Stomach (tissue), 4 donors: Measurements from ENCODE around the gene IQGAP2.

Experiments
- EP300 ChIP-seq: sonication (generic); formaldehyde crosslinking; IDR thresholded peaks from one replicate; pipeline ENCODE4 v1.6.1; 2017; ENCODE audit warnings: antibody characterized with exemption
- TF ChIP-seq, protein P1 (sequence below), 7 experiments: fragments of 450-650 bp in 4 of 7; fragments of 200-600 bp in 3 of 7; sonication (generic) in 3 of 7; IDR thresholded peaks; one replicate each; pipeline ENCODE4 v1.5.1; 2016 to 2019; ENCODE audit warnings: antibody characterized with exemption in 7 of 7, control low read depth in 2 of 7, mild to moderate bottlenecking in 1 of 7

DNA sequence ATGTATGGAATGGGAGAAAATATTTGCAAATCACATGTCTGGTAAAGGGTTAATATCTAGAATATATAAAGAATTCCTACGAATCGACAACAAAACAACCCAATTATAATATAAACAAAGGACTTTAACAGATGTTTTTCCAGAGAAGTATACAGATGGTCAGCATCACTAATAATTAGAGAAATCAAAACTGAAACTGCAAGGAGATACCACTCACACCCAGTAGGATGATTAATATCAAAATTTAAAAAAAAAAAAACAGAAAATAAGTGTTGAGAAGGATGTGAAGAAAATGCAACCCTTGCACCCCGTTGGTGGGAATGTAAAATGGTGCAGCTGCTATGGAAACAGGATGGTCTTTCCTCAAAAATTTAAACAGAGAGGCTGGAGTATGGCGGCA is 278.2 kb downstream of the IQGAP2 start:
- TF ChIP-seq, protein P1, sequence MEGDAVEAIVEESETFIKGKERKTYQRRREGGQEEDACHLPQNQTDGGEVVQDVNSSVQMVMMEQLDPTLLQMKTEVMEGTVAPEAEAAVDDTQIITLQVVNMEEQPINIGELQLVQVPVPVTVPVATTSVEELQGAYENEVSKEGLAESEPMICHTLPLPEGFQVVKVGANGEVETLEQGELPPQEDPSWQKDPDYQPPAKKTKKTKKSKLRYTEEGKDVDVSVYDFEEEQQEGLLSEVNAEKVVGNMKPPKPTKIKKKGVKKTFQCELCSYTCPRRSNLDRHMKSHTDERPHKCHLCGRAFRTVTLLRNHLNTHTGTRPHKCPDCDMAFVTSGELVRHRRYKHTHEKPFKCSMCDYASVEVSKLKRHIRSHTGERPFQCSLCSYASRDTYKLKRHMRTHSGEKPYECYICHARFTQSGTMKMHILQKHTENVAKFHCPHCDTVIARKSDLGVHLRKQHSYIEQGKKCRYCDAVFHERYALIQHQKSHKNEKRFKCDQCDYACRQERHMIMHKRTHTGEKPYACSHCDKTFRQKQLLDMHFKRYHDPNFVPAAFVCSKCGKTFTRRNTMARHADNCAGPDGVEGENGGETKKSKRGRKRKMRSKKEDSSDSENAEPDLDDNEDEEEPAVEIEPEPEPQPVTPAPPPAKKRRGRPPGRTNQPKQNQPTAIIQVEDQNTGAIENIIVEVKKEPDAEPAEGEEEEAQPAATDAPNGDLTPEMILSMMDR (IDR thresholded peaks at IDR 0.05): no peak
- no peak for TF ChIP-seq EP300
